ENCODE measurements around the gene PPP1R9B. TPM values are rescaled to one million over a fixed set of nuclear protein-coding genes. Genes with fewer than 3 reads are reported as not detected.

Gene PPP1R9B
- total RNA-seq, 1 experiment from 2014 or later: 112 TPM

GRCh38 chr17:50129353-50129727 lies 21.1 kb downstream of the PPP1R9B start:
- Histone ChIP-seq H3K27me3 (ENCODE audit: insufficient read depth, low read length) (no peaks in the 10 kb centered on the region), H2AFZ (ENCODE audit: low read depth, low read length, poor library complexity, severe bottlenecking) (no peak overlapping the region), H3K4me3 (replicated peaks in 1 of 2; ENCODE audit: low read depth in 1 of 2, low read length in 2 of 2) (no peak overlapping the region), H3K79me2 (ENCODE audit: insufficient read depth, low read length) (no peaks in the 10 kb centered on the region), H3K36me3 (ENCODE audit: control insufficient read depth in 1 of 2, insufficient read depth in 2 of 2, low read length in 2 of 2) (peaks cover 2 to 6% of the 10 kb centered on the region in 2 experiments; a peak in 2 of 4 replicates), H3K9me2 (ENCODE audit: insufficient read depth) (no peaks in the 10 kb centered on the region), H3K27ac (ENCODE audit: low read depth, low read length) (no peak overlapping the region), H3K4me1 (ENCODE audit: control insufficient read depth in 1 of 2, insufficient read depth in 2 of 2, low read length in 2 of 2) (peaks cover 12 to 27% of the 10 kb centered on the region in 2 experiments), H3K9me3 (ENCODE audit: control insufficient read depth in 1 of 2, insufficient read depth in 1 of 2, low read depth in 1 of 2, low read length in 2 of 2) (no peaks in the 10 kb centered on the region), H3K4me2 (ENCODE audit: low read length) (no peak overlapping the region), H4K20me1 (ENCODE audit: insufficient read depth) (no peaks in the 10 kb centered on the region), H3K9ac (ENCODE audit: low read length) (no peak overlapping the region)
- DNase-seq (ENCODE audit: low read depth, low spot score) (no peak), ATAC-seq (no peak)
- ChIA-PET POLR2A (no interaction called here), RAD21 (ENCODE audit: low non-redundant PET in 1 of 2, low total read pairs in 2 of 2, uncharacterized antibody in 2 of 2, unreplicated experiment in 2 of 2) (no interaction called here), CTCF (no interaction called here)
- TF ChIP-seq CBX3 (IDR thresholded peaks at IDR 0.05; ENCODE audit: low read depth) (no peak), EZH2phosphoT487 (IDR thresholded peaks at IDR 0.05; ENCODE audit: borderline replicate concordance) (no peak), TCF7L2 (IDR thresholded peaks at IDR 0.05; ENCODE audit: borderline replicate concordance, extremely low read depth, insufficient read depth, insufficient read length) (no peak), ZNF274 (IDR thresholded peaks at IDR 0.05; ENCODE audit: low read depth, low read length) (no peak), SP1 (IDR thresholded peaks at IDR 0.05; ENCODE audit: low read depth) (no peak)
- intact Hi-C loops (cut with micrococcal nuclease): no loop called here
- no TSS peak for BruUV-seq (replicated peaks)

GRCh38 chr17:50128441-50129352 lies 21.8 kb downstream of the PPP1R9B start:
- TF ChIP-seq ELF1 (IDR thresholded peaks at IDR 0.05; ENCODE audit: borderline replicate concordance, low read depth) (no peak), SIN3A (IDR thresholded peaks at IDR 0.05; ENCODE audit: low read depth) (no peak), REST (IDR thresholded peaks at IDR 0.05; ENCODE audit: low read depth) (no peak), JUND (IDR thresholded peaks at IDR 0.05) (no peak), EZH2 (IDR thresholded peaks at IDR 0.05) (no peak), TCF7L2 (IDR thresholded peaks at IDR 0.05; ENCODE audit: borderline replicate concordance, extremely low read depth, insufficient read depth, insufficient read length) (no peak), YY1 (IDR thresholded peaks at IDR 0.05; ENCODE audit: extremely low read depth, insufficient replicate concordance, low read depth, low read length) (no peak), ATF3 (IDR thresholded peaks at IDR 0.05) (no peak), MAX (IDR thresholded peaks at IDR 0.05) (no peak), CEBPB (IDR thresholded peaks at IDR 0.05; ENCODE audit: low read depth) (no peak), ZFX (IDR thresholded peaks at IDR 0.05) (no peak), POLR2AphosphoS5 (IDR thresholded peaks at IDR 0.05; ENCODE audit: low read depth, low read length) (no peak), POLR2A (IDR thresholded peaks at IDR 0.05; ENCODE audit: borderline replicate concordance, extremely low read depth, insufficient read depth, insufficient read length) (no peak), EZH2phosphoT487 (IDR thresholded peaks at IDR 0.05; ENCODE audit: borderline replicate concordance) (no peak), SP1 (IDR thresholded peaks at IDR 0.05; ENCODE audit: low read depth) (no peak), CBX3 (IDR thresholded peaks at IDR 0.05; ENCODE audit: low read depth) (no peak)
- no peaks in the 10 kb centered on the region for H3K27me3 ChIP-seq (ENCODE audit: insufficient read depth, low read length)
- H3K9me2 ChIP-seq (ENCODE audit: insufficient read depth): no peaks in the 10 kb centered on the region
- H3K4me2 ChIP-seq (ENCODE audit: low read length): no peak overlapping the region
- DNase-seq (ENCODE audit: low read depth, low spot score) (no peak), ATAC-seq (no peak)
- CTCF ChIA-PET: no interaction called here
- no peaks in the 10 kb centered on the region for H3K79me2 ChIP-seq (ENCODE audit: insufficient read depth, low read length)
- no peak overlapping the region for H3K9ac ChIP-seq (ENCODE audit: low read length)
- peaks cover 14 to 27% of the 10 kb centered on the region in 2 experiments for H3K4me1 ChIP-seq (ENCODE audit: control insufficient read depth in 1 of 2, insufficient read depth in 2 of 2, low read length in 2 of 2)
- BruUV-seq (replicated peaks): no TSS peak
- no peak overlapping the region for H3K27ac ChIP-seq (ENCODE audit: low read depth, low read length)
- peaks cover under 1 to 2% of the 10 kb centered on the region in 2 experiments; a peak in 1 of 4 replicates for H3K36me3 ChIP-seq (ENCODE audit: control insufficient read depth in 1 of 2, insufficient read depth in 2 of 2, low read length in 2 of 2)
- POLR2A ChIA-PET: no interaction called here
- no peaks in the 10 kb centered on the region for H4K20me1 ChIP-seq (ENCODE audit: insufficient read depth)
- intact Hi-C loops (cut with micrococcal nuclease): no loop called here
- no peak overlapping the region for H3K4me3 ChIP-seq (replicated peaks in 1 of 2; ENCODE audit: low read depth in 1 of 2, low read length in 2 of 2)
- H2AFZ ChIP-seq (ENCODE audit: low read depth, low read length, poor library complexity, severe bottlenecking): no peak overlapping the region
- RAD21 ChIA-PET (ENCODE audit: low non-redundant PET in 1 of 2, low total read pairs in 2 of 2, uncharacterized antibody in 2 of 2, unreplicated experiment in 2 of 2): no interaction called here
- H3K9me3 ChIP-seq (ENCODE audit: control insufficient read depth in 1 of 2, insufficient read depth in 1 of 2, low read depth in 1 of 2, low read length in 2 of 2): no peaks in the 10 kb centered on the region

Data from HCT116 (cell line).